OCI-LY3 (cell line): ENCODE results near the gene LAMTOR2.

Experiments used
- H2AFZ ChIP-seq: fragments of 200-600, 300-600 bp; shearing (Covaris generic); 2 replicates; pipeline ENCODE4 v1.6.0; 2014; ENCODE audit warnings: antibody characterized with exemption, low read depth, low read length
- H3K27ac ChIP-seq: fragments of 200-600, 300-600 bp; sonication (generic); 2 replicates; pipeline ENCODE4 v1.5.1; 2014; ENCODE audit warnings: mild to moderate bottlenecking, low read length, moderate library complexity, mixed read lengths
- H3K27me3 ChIP-seq: fragments of 200-600, 300-600 bp; sonication (generic); 2 replicates; pipeline ENCODE4 v1.6.1; 2014; ENCODE audit warnings: low read depth, low read length, mixed read lengths
- H3K36me3 ChIP-seq: fragments of 200-600, 300-600 bp; sonication (generic); replicated peaks from 2 replicates; pipeline ENCODE3; 2014; ENCODE audit warnings: low read depth, low read length, mixed read lengths
- H3K4me1 ChIP-seq: fragments of 300-600, 200-600 bp; sonication (generic); 2 replicates; pipeline ENCODE4 v1.6.1; 2014; ENCODE audit warnings: low read length, mixed read lengths
- H3K4me2 ChIP-seq: fragments of 200-600, 300-600 bp; sonication (generic); 2 replicates; pipeline ENCODE4 v1.6.1; 2014; ENCODE audit warnings: low read length, mixed read lengths
- H3K4me3 ChIP-seq: fragments of 300-600, 200-600 bp; sonication (generic); 2 replicates; pipeline ENCODE4 v1.5.1; 2014; ENCODE audit warnings: antibody characterized with exemption, mild to moderate bottlenecking, low read length, moderate library complexity
- H3K79me2 ChIP-seq: fragments of 300-600, 200-600 bp; shearing (Covaris generic); 2 replicates; pipeline ENCODE4 v1.6.1; 2014; ENCODE audit warnings: mild to moderate bottlenecking, low read length, mixed read lengths
- H3K9ac ChIP-seq: fragments of 300-600, 200-600 bp; shearing (Covaris generic); 2 replicates; pipeline ENCODE4 v1.6.0; 2014; ENCODE audit warnings: mild to moderate bottlenecking, low read length, moderate library complexity
- H3K9me3 ChIP-seq: fragments of 200-600, 300-600 bp; shearing (Covaris generic); 2 replicates; pipeline ENCODE4 v1.6.1; 2014; ENCODE audit warnings: low read length, mixed read lengths; ENCODE audit not compliant: insufficient read depth
- H4K20me1 ChIP-seq: fragments of 200-600, 300-600 bp; sonication (generic); 2 replicates; pipeline ENCODE4 v1.6.1; 2016; ENCODE audit warnings: low read length, mixed read lengths; ENCODE audit not compliant: insufficient read depth
- EZH2phosphoT487 ChIP-seq: fragments of 200-600 bp; shearing (Covaris generic); IDR thresholded peaks from 2 replicates; pipeline ENCODE4 v1.6.1; 2018; ENCODE audit warnings: antibody characterized with exemption, mixed run types, low read depth
- TF ChIP-seq, protein P1 (sequence below): fragments of 200-600, 300-600 bp; sonication (generic); IDR thresholded peaks from 2 replicates; pipeline ENCODE4 v1.5.1; 2014; ENCODE audit warnings: antibody characterized with exemption, low read length, low read depth

The LAMTOR2 gene

DNA sequence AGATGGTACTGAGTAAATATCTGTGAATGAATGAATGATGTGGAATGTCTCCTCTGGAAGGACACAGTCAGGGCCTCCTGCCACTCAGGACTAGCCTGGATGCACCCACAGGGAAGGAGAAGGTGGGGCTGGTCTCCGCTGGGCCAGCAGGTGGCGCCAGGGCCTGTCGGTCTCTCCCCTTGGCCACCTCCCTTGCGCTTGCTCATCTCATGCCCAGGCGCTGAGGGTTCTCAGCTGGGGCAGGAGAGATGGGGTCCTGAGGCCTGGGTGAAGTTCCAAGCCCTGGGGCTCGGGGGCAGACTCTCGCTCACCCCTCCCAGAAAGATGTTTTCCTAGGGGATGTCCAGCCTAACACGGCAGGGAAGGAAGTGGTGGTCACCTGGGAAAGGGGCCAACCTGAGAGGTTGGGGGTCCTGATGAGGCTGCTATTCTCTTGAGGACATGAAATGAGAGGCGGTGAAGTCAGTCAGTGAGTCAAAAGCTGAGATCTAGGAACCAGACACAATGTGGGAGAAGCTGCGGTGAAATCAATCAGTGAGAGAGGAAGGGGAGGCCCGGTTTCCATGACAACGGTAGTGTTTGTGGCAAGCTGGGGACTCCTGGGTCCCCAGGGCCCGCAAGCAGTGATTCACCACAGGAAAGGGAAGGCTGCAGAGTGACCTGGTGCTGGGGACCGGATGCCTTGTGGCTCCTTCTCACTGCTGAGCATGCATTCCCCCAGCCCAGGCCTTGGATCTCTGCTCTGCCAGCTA is 42.2 kb downstream of the LAMTOR2 start:
- Histone ChIP-seq H3K4me1 (peaks cover 32% of the 10 kb centered on the region), H3K27ac (peak overlapping the region; percentile 77), H2AFZ (no peak overlapping the region), H4K20me1 (peaks cover 6% of the 10 kb centered on the region), H3K27me3 (peaks cover 28% of the 10 kb centered on the region), H3K9ac (peak overlapping the region; percentile 47; the same call in 1 of the 2 replicates), H3K4me3 (peak overlapping the region; percentile 65), H3K9me3 (no peaks in the 10 kb centered on the region), H3K4me2 (peak overlapping the region; percentile 92), H3K36me3 (no peaks in the 10 kb centered on the region), H3K79me2 (no peaks in the 10 kb centered on the region)
- no peak for TF ChIP-seq EZH2phosphoT487
- TF ChIP-seq, protein P1, sequence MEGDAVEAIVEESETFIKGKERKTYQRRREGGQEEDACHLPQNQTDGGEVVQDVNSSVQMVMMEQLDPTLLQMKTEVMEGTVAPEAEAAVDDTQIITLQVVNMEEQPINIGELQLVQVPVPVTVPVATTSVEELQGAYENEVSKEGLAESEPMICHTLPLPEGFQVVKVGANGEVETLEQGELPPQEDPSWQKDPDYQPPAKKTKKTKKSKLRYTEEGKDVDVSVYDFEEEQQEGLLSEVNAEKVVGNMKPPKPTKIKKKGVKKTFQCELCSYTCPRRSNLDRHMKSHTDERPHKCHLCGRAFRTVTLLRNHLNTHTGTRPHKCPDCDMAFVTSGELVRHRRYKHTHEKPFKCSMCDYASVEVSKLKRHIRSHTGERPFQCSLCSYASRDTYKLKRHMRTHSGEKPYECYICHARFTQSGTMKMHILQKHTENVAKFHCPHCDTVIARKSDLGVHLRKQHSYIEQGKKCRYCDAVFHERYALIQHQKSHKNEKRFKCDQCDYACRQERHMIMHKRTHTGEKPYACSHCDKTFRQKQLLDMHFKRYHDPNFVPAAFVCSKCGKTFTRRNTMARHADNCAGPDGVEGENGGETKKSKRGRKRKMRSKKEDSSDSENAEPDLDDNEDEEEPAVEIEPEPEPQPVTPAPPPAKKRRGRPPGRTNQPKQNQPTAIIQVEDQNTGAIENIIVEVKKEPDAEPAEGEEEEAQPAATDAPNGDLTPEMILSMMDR, result peak; percentile 99

DNA sequence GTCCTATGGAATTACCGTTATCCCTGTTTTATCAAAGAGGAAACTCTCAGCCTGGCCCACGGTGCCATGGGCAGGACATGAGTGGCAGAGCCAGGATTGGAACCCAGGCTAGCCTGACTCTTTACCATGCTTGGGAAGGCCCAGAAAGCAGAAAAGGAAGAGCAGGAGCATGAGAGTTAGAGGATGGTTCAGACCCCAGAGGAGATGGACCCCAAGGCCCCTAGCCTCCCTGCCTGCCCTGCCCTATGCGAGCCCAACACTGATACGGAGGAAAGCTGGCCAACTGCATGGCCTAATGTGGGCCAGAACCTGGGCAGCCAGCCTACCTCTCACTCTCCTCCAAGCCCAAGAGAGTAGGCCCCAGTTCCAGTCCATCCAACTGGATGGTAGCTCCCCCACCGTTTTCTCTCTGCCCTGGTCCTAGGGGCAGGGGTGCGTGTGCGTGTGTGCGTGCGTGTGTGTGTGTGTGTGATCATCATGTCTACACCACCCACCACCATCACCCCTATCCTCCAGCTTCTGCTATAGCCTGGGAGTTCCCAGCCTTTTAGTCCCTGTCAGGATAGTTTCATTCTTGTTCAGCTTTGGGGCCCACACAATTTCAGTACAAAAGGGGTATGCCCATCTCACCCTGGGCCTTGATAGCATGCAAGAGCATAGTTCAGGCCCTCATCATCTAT is 43.1 kb downstream of the LAMTOR2 start:
- Histone ChIP-seq H3K9ac (no peak overlapping the region), H3K27me3 (peaks cover 28% of the 10 kb centered on the region), H2AFZ (no peak overlapping the region), H3K4me1 (peaks cover 32% of the 10 kb centered on the region), H3K9me3 (no peaks in the 10 kb centered on the region), H3K36me3 (no peaks in the 10 kb centered on the region), H3K27ac (no peak overlapping the region), H3K79me2 (no peaks in the 10 kb centered on the region), H3K4me2 (peak overlapping the region; percentile 92), H3K4me3 (peak overlapping the region; percentile 65), H4K20me1 (peaks cover 6% of the 10 kb centered on the region)
- TF ChIP-seq, protein P1, result no peak
- no peak for TF ChIP-seq EZH2phosphoT487

DNA sequence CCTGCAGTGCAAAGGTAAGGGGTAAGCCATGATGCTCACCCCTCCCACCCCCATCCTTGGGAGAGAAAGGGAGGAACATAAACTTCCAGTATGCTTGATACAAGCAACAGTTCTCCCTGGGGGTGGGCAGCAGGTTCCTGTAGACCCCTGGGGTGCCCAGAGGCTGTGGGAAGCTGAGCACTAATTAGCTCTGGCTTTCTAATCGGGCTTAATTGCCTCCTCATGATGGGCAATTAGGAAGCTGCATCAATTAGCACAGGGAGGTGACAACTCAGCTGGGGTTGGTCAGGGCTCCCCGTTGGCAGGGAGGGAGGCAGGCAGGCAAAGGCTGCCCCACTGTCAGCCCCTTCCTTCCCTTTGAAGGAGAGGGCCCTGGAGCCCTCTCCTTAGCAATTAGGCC is 44.2 kb downstream of the LAMTOR2 start:
- no peak overlapping the region for H3K4me2 ChIP-seq
- peaks cover 6% of the 10 kb centered on the region for H4K20me1 ChIP-seq
- H3K27ac ChIP-seq, result no peak overlapping the region
- H3K4me3 ChIP-seq, result no peak overlapping the region
- TF ChIP-seq, protein P1, result no peak
- no peak for TF ChIP-seq EZH2phosphoT487
- no peaks in the 10 kb centered on the region for H3K9me3 ChIP-seq
- peaks cover 42% of the 10 kb centered on the region for H3K4me1 ChIP-seq
- H2AFZ ChIP-seq, result no peak overlapping the region
- no peak overlapping the region for H3K9ac ChIP-seq
- H3K79me2 ChIP-seq, result no peaks in the 10 kb centered on the region
- H3K27me3 ChIP-seq, result peaks cover 25% of the 10 kb centered on the region
- no peaks in the 10 kb centered on the region for H3K36me3 ChIP-seq

DNA sequence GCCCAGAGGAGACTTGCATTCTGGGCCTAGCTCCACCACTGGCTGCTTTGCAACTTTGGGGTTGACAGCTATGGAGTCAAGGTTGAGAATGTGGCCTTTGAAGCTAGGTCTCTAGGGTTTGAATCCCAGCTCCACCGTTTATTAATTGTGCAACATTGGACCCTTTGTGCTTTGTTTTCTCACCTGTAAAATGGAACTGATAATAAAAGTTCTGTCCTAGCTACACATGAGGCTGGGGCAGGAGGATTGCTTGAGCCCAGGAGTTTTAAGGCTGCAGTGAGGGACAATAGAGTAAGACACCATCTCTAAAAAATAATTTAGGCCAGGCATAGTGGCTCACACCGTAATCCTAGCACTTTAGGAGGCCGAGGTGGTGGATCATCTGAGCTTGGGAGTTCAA is 44.7 kb downstream of the LAMTOR2 start:
- Histone ChIP-seq H3K4me2 (no peak overlapping the region), H3K4me3 (no peak overlapping the region), H3K36me3 (no peaks in the 10 kb centered on the region), H3K27me3 (peaks cover 21% of the 10 kb centered on the region), H3K9me3 (no peaks in the 10 kb centered on the region), H3K9ac (no peak overlapping the region), H3K4me1 (peaks cover 47% of the 10 kb centered on the region), H2AFZ (no peak overlapping the region), H3K27ac (no peak overlapping the region), H3K79me2 (no peaks in the 10 kb centered on the region), H4K20me1 (peaks cover 6% of the 10 kb centered on the region)
- TF ChIP-seq EZH2phosphoT487, result no peak
- TF ChIP-seq, protein P1, result no peak
